Fibroblast of skin of back (primary cell): ENCODE measurements around the gene ZNRF2.
"Not testable (repeated sequence)": the region's sequence is repeated elsewhere in the genome, so short reads cannot be mapped to it uniquely, and the experiment has no call there.

ENCODE experiments used
- DNase-seq: peaks from one replicate; pipeline ENCODE4 v3.0.0-alpha.2; 2013

ZNRF2 gene

DNA sequence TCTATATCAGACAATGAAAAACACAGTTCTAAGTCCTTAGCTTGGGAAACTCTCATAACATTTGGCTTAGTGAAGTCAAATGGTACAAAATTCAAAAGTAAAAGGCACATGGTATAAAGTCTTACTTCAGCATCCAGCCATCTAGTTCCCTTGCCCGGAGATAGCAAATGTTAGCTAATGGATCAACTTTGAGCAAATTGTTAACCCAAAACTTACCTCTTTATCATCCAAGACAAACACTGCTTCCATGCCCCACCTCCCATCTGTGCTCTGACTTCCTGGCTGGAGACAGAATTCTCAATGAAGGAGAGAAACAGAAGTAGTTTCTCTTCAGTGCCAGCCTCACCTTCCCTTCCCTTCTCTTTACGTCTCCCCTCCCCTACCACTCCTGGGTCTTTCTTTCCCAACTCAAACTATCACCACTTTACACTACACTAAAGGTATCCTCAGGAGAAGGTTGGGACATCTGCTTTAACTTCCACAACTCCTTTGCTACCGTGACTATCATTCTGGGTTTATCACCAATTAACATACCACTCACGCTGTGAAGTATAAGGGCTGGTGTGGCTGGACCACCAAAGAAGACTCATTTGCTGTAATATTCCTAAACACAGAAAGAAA lies 21.2 kb upstream of the ZNRF2 start:
- no peak for DNase-seq

- no peak for DNase-seq
These were observed 20.3 kb upstream of the ZNRF2 start for GRCh38 chr7:30264052-30264451.

DNA sequence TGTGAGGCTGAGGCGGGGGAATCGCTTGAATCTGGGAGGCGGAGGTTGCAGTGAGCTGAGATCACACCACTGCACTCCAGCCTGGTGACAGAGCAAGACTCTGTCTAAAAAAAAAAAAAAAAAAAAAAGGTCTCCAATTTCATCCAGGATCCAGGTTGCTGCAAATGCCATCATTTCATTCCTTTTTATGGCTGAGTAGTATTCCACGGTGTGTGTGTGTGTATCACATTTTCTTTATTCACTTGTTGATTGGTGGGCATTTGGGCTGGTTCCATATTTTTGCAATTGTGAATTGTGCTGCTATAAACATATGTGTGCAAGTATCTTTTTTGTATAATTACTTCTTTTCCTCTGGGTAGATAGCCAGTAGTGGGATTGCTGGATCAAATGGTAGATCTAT lies 19.2 kb upstream of the ZNRF2 start:
- DNase-seq = not testable (repeated sequence)

DNA sequence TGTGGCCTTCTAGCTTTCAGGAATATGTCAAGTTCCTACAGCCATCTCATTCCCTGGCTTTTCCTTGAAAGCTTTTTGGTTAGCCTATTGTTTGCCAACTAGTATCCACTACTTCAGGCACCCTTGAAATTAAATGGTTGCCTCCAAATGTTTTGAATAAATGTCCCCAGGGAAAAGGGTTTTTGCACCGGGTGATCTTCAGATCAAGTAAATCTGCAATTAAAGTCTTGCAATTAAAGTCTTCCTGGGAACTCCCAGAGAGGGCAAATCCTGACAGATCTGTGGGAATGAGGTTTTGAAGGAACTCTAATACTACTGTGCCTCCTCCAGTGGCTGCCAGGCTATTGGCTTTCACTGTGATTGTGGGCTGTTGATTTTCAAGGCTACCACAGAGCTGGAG lies 17.7 kb upstream of the ZNRF2 start:
- no peak for DNase-seq

DNA sequence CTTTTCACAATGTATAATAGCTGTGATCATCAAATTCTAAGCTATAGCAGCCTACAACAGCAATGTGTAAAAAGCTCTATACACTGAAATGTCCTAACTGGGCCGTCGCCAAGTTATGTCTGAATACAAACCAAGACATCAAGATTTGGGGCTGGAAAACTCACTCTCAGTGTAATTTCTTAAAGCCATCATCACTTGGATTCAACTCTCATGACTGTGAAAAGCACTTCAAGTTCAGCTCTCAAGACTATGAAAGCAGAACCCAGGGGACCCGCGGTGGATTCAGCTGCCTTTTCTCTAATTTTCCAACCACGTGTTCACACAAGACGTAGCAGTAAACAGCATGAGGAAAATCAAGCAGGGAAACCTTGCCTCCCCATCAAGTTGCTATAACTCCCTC lies 15.8 kb upstream of the ZNRF2 start:
- DNase-seq = no peak

DNA sequence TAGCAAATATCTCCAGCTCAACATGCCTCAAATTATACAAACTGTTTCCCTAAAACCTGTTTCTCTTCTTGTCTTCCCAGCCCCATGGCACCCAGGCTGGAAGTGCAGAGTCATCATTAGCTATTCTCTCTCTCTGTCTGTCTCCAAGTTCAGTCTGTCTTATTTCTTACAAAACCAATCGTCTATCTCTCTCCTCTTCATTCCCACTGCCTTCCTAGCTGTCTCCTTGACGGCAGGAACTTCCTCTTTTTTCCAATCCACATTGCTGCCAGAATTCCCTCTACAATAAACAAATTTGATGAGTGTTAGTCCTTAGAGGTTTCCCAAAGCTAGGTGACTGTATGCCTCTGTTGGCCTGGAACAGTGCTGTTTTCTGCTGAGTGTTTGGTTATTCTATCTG lies 14.9 kb upstream of the ZNRF2 start:
- DNase-seq = no peak

GRCh38 chr7:30270921-30271320 lies 13.5 kb upstream of the ZNRF2 start:
- no peak for DNase-seq

- no peak for DNase-seq
These were observed 12.3 kb upstream of the ZNRF2 start for GRCh38 chr7:30272126-30272525.

GRCh38 chr7:30273552-30273951 lies 10.8 kb upstream of the ZNRF2 start:
- no peak for DNase-seq

DNA sequence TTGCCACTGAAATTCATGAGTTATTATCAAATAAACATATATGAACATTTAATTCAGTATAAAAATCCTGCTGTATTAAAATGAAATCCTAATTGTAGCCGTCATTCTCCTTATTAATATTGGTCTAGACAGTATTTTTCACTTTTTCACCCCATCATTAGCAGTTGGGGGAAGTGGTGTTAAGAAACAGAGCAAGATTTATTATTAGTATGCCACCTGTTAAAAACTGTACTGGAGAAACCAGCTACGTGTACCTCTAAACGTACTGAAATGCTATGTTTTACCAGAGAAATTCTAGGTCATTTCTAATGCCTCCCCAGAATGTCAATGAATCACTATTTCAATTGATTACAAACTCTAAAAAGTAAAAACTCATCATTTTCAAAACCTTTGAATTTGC lies 9.8 kb upstream of the ZNRF2 start:
- DNase-seq = no peak

DNA sequence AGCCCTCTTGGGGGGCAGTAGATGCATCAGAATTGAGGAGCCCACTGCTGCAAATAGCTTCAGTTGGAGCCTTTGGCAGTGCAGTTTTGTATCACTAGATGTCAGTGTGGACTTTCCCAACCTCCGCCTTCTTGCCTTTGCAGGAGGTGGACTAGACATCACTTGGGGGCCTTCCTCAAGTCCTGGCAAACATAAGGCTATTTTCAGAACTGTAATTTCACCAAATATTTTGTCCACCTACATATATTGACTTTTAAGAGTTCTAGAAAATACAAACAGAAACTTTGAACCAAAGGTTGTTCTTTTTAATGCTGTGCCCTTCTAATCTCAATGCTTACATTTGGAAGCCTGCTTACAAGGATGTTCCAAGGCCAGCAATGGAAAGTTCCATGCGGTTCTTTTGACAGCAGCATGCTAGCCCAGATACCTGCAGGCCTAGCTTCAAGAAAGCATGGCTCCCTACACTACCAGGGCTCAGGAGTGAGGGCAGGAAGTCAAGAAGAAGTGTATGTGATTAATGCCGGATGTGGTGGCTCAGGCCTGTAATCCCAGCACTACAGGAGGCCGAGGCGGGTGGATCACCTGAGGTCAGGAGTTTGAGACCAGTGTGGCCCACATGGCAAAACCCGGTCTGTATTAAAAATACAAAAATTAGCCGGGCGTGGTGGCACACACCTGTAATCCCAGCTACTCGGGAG lies 8.0 kb upstream of the ZNRF2 start:
- peak; percentile 50 for DNase-seq

DNA sequence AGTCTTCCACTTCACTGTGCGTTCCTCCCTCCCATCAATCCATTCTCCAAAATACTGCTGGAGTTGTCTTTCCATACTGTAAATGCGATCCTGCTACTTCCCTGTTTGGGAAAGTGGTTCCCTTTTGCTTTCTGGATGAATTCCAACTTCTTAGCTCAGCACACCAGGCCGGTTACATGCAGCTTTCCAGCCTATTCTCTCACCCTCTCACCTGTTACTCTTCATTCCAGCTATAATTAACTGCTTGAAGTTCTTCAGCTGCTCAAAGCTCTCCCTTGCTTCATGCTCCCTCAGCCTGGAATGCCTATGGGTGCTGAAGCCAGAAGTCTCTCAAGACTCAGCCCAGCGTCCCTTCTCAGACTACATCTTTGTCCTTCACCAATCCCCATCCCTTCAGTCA lies 6.0 kb upstream of the ZNRF2 start:
- DNase-seq = no peak

GRCh38 chr7:30278849-30279652 lies 5.3 kb upstream of the ZNRF2 start:
- DNase-seq = no peak

DNA sequence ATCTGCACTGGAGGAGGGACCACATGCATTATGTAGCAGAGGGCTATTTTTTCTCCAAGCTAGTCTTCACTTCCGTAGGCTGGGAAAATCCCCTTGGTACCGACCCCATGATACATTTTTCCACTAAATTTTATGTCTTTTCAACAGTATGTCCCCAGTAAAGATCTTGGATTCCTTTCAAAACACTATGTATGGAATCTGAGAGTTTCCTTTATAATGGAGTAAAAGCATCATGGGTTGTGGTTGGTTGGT lies 4.8 kb upstream of the ZNRF2 start:
- no peak for DNase-seq

- no peak for DNase-seq
These were observed 3.8 kb upstream of the ZNRF2 start for GRCh38 chr7:30280631-30281030.

DNA sequence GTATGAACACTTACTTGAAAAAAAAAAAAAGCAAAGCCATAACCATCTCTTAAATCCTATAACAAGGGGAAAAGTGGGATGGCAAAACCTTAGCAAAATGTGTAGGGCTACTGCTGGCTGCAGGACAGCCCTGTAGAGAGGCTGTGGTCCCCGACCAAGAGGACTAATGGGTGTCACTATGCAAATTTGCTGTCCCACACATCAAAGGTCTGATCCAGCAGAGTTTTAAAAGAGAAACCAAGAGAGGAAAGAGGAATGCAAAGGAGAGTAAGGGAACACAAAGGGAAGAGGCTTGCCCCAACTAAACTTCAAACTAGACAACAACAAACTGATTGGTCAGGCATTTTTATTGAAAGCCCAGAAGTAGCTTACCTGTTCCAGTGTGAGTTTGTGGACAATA lies 3.1 kb upstream of the ZNRF2 start:
- no peak for DNase-seq

DNA sequence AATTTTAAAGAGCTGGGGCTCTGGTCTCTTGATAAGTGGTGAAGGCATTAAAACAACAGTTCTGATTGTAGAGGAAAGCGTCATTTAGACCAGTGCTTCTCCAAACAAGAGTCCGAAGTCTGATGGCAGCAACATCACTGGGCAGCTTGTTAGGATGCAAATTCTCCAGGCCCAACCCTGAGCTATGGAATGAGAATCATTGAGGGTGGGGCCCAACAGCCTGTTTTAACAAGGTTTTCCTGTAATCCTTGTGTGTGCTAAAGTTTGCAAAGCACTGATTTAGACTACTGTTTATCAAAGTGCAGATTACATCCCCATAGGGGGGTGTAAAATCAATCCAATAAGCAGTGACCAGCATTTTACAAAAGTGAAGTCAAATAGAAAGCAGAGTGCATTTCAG lies 2.6 kb upstream of the ZNRF2 start:
- no peak for DNase-seq

DNA sequence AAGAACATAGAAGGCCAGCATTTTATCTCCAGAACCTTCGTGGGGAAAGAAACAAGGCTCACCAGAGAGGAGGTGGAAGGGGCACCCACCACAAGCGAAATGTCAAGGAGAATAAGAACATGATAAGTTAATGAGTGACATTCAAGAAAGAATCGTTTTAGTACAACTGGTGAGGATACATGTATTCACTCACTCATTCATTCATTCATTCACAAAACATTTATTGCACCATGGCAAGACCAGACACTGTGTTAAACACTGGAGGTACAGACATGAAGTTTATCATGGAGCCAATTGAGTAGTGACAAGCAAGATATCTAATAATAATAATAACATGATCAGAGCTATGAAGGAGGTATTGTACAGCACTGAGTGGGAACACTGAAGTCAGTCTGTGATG lies 1.7 kb upstream of the ZNRF2 start:
- no peak for DNase-seq

DNA sequence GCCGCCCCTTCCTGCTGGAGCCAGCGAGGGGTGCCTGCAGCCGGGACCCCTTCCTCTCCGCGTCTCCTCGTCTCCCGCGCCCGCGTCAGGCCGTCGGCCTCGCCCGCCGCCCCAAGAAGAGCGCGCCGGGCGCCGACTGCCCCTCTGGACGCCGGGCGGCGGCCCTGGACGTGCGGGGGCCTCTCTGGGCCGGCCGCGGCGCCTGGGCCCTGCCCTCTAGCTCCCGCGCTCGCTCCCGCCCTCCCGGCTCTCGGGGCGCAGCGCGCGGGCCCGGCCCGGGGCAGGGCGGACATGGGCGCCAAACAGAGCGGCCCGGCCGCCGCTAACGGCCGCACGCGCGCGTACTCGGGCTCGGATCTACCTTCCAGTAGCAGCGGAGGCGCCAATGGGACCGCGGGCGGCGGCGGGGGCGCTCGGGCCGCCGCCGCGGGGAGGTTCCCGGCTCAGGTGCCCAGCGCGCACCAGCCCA lies 704 bp downstream of the ZNRF2 start:
- DNase-seq = peak; percentile 44

DNA sequence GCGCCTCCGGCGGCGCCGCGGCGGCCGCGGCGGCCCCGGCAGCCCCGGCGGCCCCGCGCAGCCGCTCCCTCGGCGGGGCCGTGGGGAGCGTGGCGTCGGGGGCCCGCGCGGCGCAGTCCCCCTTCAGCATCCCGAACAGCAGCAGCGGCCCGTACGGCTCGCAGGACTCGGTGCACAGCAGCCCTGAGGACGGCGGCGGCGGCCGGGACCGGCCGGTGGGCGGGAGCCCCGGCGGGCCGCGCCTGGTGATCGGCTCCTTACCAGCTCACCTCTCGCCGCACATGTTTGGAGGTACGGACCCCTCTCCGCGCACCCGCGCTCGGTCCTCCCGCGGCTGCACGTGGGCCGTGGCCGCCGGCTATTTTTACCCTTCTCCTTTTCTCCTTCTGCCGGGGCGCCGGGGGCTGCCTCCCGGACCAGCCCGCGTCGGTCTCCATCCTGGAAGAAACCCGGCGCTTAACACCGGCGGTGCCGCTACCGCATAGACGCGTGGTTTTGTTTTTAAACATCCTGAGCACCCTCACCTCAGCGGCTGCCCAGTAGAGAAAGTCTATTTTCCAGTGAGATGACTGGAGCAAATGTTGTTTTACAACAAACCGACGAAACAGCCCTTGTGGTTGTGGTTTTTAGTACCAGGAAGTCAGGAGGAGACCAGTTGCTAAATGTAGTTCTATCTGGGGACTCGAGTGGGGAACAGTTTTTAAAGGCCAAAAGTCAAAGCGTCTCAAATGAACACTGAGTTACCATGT lies 1.3 kb downstream of the ZNRF2 start:
- DNase-seq = peak; percentile 46

DNA sequence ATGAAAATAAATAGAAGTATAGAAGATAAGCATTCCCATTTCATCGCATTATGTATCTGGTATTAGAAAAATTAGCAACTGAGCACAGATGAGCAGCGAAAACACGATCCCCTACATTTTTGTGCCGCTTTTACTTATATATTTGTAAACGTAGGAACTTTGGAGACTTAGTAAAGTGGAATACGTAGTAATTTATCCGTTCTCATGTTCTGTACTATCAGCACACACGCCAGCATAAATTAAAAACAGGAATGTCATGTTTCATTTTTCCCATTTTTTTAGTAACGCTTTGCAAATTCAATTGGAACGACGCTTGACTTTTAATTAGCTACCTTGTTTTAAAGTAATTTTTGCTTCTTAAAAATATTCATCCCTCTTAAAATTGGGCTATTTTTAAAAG lies 2.4 kb downstream of the ZNRF2 start:
- no peak for DNase-seq

GRCh38 chr7:30287625-30288024 lies 3.2 kb downstream of the ZNRF2 start:
- DNase-seq = not testable (repeated sequence)

DNA sequence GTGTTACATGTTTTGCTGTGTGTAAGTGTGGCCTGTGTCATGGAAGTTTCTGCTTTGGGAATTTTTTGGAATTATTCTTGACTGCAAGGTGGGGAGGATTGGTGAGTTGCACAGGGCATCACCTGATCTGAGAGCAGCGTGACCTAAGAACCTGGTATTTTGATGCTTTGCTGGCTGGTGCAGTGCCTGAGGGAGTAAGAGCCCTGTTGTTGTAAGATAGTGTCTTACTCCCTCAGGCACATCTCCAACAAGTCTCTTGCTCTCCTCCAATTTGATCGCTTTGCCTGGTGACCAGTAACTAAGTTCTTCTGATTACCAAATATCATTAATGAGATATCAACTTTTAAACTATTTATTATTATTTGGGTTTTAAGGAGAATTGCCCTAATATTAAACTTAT lies 5.2 kb downstream of the ZNRF2 start:
- not testable (repeated sequence) for DNase-seq
